ENCODE results near the gene PICALM. TPM values are rescaled to one million over a fixed set of nuclear protein-coding genes. Genes with fewer than 3 reads are reported as not detected.

PICALM gene
- total and polyA plus RNA-seq, 2 of the 13 experiments (the other 11 are each of a cell fraction or from before 2014, with no cell fraction given): 97.6 to 154 TPM

DNA sequence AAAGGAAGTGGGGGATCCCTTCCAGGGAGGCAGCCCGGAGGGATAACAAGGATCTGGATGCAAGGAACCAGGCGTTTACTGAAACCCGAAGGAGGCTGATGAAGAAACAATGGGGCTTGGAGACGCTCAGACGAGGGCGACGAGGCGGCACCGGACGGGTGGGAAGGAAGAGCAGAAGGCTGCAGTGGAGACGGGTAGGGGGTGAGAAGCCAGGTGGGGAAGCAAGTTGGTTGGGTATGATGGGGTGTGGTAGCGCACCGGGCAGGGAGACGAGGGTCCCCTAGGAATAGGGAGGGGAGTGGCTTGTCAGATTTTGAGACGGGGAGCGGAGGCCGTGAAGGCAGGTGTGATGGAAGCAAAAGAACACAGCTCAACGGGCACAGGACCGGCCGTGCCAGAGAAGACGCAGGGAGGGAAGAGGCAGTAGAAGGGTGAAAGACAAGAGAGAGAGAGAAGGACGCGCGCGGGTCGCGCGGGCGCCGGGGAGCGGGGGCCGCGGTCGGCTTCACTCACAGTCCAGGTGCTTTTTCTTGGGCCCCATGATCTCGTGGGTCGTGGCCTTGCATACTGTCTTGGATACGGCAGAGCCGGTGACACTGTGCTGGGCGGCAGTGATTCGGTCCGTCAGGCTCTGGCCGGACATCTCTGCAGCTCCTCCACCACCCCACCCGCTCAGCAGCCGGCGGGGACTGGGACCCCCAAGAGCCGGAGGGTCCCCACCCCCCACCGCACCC, 579 bp downstream of the PICALM start:
- peaks cover 53% of the 10 kb centered on the region for H3K79me2 ChIP-seq (ENCODE audit: insufficient read depth, low read length)
- TF ChIP-seq ZNF343 (CRISPR knock-in tag; IDR thresholded peaks at IDR 0.05) (0 out of 2 replicates have a peak, but pooled peaks have one; percentile 48), ZNF225 (CRISPR knock-in tag; IDR thresholded peaks at IDR 0.05) (peak; percentile 36; the same call in 1 of the 2 replicates), ZBTB38 (CRISPR knock-in tag; IDR thresholded peaks at IDR 0.05) (0 out of 2 replicates have a peak, but pooled peaks have one; percentile 43), BRD4 (CRISPR knock-in tag; IDR thresholded peaks at IDR 0.05) (0 out of 2 replicates have a peak, but pooled peaks have one; percentile 24), ZNF556 (CRISPR knock-in tag; IDR thresholded peaks at IDR 0.05; ENCODE audit: borderline replicate concordance) (0 out of 2 replicates have a peak, but pooled peaks have one; percentile 25), ZNF777 (CRISPR knock-in tag; IDR thresholded peaks at IDR 0.05) (0 out of 2 replicates have a peak, but pooled peaks have one; percentile 55), AGO2 (optimal IDR thresholded peaks at IDR 0.05; ENCODE audit: low read depth, low read length) (peak; percentile 81), AGO1 (IDR thresholded peaks at IDR 0.05; ENCODE audit: low read depth, low read length, poor library complexity, severe bottlenecking) (peak; percentile 16), ZMYM4 (CRISPR knock-in tag; IDR thresholded peaks at IDR 0.05) (0 out of 2 replicates have a peak, but pooled peaks have one; percentile 20)
- TF ChIP-seq, protein P1, sequence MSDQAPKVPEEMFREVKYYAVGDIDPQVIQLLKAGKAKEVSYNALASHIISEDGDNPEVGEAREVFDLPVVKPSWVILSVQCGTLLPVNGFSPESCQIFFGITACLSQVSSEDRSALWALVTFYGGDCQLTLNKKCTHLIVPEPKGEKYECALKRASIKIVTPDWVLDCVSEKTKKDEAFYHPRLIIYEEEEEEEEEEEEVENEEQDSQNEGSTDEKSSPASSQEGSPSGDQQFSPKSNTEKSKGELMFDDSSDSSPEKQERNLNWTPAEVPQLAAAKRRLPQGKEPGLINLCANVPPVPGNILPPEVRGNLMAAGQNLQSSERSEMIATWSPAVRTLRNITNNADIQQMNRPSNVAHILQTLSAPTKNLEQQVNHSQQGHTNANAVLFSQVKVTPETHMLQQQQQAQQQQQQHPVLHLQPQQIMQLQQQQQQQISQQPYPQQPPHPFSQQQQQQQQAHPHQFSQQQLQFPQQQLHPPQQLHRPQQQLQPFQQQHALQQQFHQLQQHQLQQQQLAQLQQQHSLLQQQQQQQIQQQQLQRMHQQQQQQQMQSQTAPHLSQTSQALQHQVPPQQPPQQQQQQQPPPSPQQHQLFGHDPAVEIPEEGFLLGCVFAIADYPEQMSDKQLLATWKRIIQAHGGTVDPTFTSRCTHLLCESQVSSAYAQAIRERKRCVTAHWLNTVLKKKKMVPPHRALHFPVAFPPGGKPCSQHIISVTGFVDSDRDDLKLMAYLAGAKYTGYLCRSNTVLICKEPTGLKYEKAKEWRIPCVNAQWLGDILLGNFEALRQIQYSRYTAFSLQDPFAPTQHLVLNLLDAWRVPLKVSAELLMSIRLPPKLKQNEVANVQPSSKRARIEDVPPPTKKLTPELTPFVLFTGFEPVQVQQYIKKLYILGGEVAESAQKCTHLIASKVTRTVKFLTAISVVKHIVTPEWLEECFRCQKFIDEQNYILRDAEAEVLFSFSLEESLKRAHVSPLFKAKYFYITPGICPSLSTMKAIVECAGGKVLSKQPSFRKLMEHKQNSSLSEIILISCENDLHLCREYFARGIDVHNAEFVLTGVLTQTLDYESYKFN (CRISPR knock-in tag; conservative IDR thresholded peaks at IDR 0.05): 0 out of 2 replicates have a peak, but pooled peaks have one; percentile 18
- TF ChIP-seq, protein P2, sequence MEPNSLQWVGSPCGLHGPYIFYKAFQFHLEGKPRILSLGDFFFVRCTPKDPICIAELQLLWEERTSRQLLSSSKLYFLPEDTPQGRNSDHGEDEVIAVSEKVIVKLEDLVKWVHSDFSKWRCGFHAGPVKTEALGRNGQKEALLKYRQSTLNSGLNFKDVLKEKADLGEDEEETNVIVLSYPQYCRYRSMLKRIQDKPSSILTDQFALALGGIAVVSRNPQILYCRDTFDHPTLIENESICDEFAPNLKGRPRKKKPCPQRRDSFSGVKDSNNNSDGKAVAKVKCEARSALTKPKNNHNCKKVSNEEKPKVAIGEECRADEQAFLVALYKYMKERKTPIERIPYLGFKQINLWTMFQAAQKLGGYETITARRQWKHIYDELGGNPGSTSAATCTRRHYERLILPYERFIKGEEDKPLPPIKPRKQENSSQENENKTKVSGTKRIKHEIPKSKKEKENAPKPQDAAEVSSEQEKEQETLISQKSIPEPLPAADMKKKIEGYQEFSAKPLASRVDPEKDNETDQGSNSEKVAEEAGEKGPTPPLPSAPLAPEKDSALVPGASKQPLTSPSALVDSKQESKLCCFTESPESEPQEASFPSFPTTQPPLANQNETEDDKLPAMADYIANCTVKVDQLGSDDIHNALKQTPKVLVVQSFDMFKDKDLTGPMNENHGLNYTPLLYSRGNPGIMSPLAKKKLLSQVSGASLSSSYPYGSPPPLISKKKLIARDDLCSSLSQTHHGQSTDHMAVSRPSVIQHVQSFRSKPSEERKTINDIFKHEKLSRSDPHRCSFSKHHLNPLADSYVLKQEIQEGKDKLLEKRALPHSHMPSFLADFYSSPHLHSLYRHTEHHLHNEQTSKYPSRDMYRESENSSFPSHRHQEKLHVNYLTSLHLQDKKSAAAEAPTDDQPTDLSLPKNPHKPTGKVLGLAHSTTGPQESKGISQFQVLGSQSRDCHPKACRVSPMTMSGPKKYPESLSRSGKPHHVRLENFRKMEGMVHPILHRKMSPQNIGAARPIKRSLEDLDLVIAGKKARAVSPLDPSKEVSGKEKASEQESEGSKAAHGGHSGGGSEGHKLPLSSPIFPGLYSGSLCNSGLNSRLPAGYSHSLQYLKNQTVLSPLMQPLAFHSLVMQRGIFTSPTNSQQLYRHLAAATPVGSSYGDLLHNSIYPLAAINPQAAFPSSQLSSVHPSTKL (CRISPR knock-in tag; IDR thresholded peaks at IDR 0.05): no peak
- TF ChIP-seq, protein P3, sequence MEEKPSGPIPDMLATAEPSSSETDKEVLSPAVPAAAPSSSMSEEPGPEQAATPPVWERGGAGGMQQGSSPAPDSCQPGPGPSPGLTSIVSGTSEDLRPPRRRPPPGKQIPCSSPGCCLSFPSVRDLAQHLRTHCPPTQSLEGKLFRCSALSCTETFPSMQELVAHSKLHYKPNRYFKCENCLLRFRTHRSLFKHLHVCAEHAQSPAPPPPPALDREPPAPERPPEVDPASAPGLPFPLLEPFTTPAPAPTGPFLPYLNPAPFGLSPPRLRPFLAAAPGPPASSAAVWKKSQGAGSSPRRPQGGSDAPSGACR (CRISPR knock-in tag; IDR thresholded peaks at IDR 0.05): 0 out of 2 replicates have a peak, but pooled peaks have one; percentile 55

More for the DNA sequence above, 579 bp downstream of the PICALM start:
- H3K27ac ChIP-seq (ENCODE audit: extremely low read length, insufficient read depth, low read length): peak overlapping the region; percentile 76
- H2AFZ ChIP-seq (ENCODE audit: low read length): no peak overlapping the region
- H3K4me2 ChIP-seq (ENCODE audit: low read depth, low read length): peak overlapping the region; percentile 72
- in situ Hi-C loops (cut with HindIII; ENCODE audit: extremely low pct_ligation_motif_present, low pct_unique_long_range_greater_than_20kb): no loop called here
- H3K27me3 ChIP-seq (ENCODE audit: control insufficient read depth in 1 of 2, insufficient read depth in 2 of 2, low read length in 2 of 2): peaks cover 0 to 5% of the 10 kb centered on the region in 2 experiments; a peak in 1 of 5 replicates
- H3K9ac ChIP-seq (ENCODE audit: insufficient read depth, low read depth, low read length): peak overlapping the region; percentile 91
- peak; percentile 6 for DNase-seq (ENCODE audit: low spot score)
- H3K4me3 ChIP-seq (replicated peaks in 1 of 3; ENCODE audit: insufficient read depth in 1 of 3, low read depth in 2 of 3, low read length in 3 of 3): peak overlapping the region; percentile 82 to 99 (median 84)
- FAIRE-seq: no peak
- WGBS (ENCODE audit: low lambda C conversion rate): under 1% methylated on average over 35 of the region's 47 CpGs
- no peaks in the 10 kb centered on the region for H3K36me3 ChIP-seq (replicated peaks in 1 of 2; ENCODE audit: control insufficient read depth in 1 of 2, insufficient read depth in 2 of 2, low read length in 2 of 2)
- H4K20me1 ChIP-seq (ENCODE audit: insufficient read depth, low read length): peaks cover 42% of the 10 kb centered on the region
- H3K9me3 ChIP-seq (ENCODE audit: low read length): no peaks in the 10 kb centered on the region
- ATAC-seq: peak; percentile 39
- H3K4me1 ChIP-seq (ENCODE audit: insufficient read depth, low read length): peaks cover 38% of the 10 kb centered on the region
- ChIA-PET CTCF (ENCODE audit: low intra/inter-chr PET ratio, low total read pairs) (no interaction called here), POLR2A (interaction anchor here (0.7 to 2.2 kb wide), 22 partner anchors 13 to 969 kb away, joined by 3 to 11 read pairs (median 4); partner anchors contain the start of genes CCDC83, EED, TMEM126A and TMEM135)
- BruUV-seq (replicated peaks): no TSS peak
- intact Hi-C loops (cut with micrococcal nuclease; ENCODE audit: unreplicated experiment): loop anchor here (2.0 to 10.0 kb wide), 3 partner anchors 124 to 444 kb away; partner anchors contain the start of genes DLG2 and TMEM126B
